GM12891 (cell line): ENCODE data around the gene NUDT16L1.
"Not testable (repeated sequence)": the region's sequence is repeated elsewhere in the genome, so short reads cannot be mapped to it uniquely, and the experiment has no call there.

Experiments used
- PAX5 ChIP-seq: IDR thresholded peaks from 2 replicates; pipeline ENCODE4 v1.6.1; 2011; ENCODE audit warnings: low read length, moderate library complexity, mild to moderate bottlenecking; ENCODE audit not compliant: insufficient read depth, severe bottlenecking
- POLR2A ChIP-seq: IDR thresholded peaks from 2 replicates; pipeline ENCODE4 v1.6.1; 2011; ENCODE audit warnings: low read depth, low read length, control low read depth
- POLR2AphosphoS5 ChIP-seq: IDR thresholded peaks from 2 replicates; pipeline ENCODE4 v1.6.1; 2011; ENCODE audit warnings: low read depth, low read length, control low read depth
- POU2F2 ChIP-seq: IDR thresholded peaks from 2 replicates; pipeline ENCODE4 v1.6.1; 2011; ENCODE audit warnings: low read depth, mild to moderate bottlenecking, control low read depth, low read length, moderate library complexity
- SPI1 ChIP-seq: IDR thresholded peaks from 2 replicates; pipeline ENCODE4 v1.6.1; 2011; ENCODE audit warnings: low read depth, low read length, control low read depth
- TAF1 ChIP-seq: IDR thresholded peaks from 2 replicates; pipeline ENCODE4 v1.6.1; 2011; ENCODE audit warnings: low read depth, low read length, control low read depth

DNA sequence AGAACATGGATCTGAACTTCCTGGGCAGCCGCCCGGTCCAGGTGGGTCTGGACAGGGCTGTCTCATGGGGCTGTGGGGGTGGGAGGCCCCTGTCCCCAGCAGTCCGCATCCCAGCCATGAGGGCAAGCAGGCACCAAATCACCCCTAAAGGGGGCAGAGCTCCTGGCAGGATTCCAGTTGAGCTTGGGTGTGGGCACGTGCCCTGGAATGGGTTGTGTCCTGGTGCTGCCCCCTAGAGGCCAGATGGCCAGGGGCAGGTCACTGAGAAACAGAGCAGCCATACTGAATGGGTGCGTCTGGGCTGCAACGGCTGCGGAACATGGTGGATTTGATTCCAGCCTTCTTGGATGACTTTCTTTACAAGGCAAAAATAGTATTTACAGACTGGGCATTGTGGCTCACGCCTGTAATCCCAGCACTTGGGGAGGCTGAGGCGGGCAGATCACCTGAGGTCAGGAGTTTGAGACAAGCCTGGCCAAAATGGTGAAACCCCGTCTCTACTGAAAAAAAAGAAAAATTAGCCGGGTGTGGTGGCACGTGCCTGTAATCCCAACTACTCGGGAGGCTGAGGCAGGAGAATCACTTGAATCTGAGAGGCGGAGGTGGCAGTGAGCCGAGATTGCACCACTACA lies 42.8 kb upstream of the NUDT16L1 start:
- TF ChIP-seq TAF1, POLR2A, POLR2AphosphoS5, POU2F2, PAX5, SPI1: not testable (repeated sequence)
